Activated CD8-positive, alpha-beta memory T cell treated with anti-CD3 and anti-CD28 coated beads for 4 hours (primary cell): ENCODE results near the gene SYMPK.
"Not testable (repeated sequence)": the region's sequence is repeated elsewhere in the genome, so short reads cannot be mapped to it uniquely, and the experiment has no call there.

ENCODE experiments used
- DNase-seq, 2 donors: peaks; one replicate each; pipeline ENCODE4 v3.0.0-alpha.2; 2020; ENCODE audit warnings: low read depth in 2 of 2

Gene SYMPK

DNA sequence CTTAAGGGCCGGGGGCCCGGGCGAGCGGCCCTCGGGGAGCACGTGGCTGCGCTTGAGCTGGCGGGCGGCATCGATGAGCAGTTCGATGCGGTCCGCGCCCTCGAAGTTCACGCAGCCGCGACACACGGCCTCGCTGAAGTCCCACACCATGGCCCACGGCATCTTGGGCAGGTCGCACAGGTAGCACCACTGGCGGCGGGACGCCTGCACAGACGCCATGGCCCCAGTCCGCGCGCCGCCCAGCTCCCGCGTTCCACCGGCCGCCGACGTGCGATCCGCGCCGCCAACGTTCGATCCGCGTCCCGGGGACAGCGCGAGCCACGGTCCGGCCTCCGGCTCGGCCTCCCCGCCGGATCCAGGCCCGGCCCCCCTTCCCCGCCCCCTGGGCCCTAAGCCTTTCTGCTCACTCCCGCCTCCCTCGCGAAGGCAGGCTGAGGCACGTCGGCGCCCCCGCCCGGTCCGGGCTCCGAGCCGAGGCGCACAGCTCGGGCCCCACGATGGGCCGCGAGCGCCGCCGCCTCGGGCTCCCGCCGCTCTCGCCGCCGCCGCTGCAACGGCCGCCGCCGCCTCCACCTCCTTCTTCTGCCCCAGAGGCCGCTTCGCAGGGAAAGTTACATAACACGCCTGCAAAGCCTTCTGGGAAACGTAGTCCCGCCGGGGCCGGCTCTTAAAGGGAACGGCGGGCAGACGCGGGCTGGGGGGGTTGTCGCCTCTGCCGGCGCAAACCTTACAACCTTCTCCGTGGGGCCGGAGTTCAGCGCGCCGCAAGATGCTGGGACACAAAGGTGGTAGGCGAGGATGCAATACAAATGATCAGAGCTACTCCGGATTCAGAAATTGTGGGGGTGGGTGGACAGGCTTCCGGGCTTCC, 22.8 kb upstream of the SYMPK start, which contains the start of gene IRF2BP1:
Gene IRF2BP1, minus strand, starts transcription at position 586 of the 871 bp plus-strand sequence. Its CDS starts 367 bp downstream, at position 219.
- DNase-seq = peak; percentile 71 to 76

DNA sequence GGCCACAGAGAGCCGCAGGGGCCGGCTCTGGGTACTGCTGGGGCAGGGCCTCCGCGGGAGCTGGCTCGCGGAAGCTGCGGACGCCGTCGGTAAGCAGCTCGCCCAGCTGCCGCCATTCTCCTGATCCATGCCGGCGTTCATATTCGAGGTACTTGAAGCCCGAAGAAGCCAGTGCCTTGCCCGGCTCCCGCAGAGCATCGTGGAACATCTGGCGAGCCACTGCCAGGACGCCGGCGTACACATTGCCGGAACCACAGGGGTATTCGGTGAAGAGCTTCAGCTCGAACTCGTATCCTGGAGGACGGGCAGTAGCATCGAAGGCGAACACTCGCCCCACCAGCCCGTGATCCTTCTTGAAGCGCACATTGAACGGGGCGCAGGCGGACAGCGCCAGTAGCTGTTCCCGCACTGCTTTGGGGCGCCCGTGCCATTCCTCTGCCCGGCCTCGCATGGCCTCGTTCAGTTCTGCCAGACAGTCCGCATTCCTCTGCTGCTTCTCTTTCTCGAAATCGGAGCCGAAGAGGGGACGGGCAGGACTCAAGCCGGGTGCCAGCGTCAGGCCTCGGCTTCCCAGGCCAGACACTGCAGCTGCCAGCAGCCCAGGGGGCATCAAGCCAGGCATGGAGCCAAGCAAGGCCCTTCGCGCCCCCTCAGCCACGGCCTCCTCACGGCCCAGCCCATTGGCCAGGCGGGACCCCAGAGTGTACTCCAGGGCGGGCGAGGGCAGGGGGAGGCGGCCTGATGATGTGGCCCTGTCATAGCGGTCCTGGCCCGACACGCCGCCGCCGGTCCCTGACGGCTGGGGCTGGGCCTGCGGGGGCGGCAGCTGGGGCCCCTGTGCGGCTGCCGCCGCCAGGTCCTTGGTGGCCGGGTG, 22.0 kb upstream of the SYMPK start:
- no peak for DNase-seq

DNA sequence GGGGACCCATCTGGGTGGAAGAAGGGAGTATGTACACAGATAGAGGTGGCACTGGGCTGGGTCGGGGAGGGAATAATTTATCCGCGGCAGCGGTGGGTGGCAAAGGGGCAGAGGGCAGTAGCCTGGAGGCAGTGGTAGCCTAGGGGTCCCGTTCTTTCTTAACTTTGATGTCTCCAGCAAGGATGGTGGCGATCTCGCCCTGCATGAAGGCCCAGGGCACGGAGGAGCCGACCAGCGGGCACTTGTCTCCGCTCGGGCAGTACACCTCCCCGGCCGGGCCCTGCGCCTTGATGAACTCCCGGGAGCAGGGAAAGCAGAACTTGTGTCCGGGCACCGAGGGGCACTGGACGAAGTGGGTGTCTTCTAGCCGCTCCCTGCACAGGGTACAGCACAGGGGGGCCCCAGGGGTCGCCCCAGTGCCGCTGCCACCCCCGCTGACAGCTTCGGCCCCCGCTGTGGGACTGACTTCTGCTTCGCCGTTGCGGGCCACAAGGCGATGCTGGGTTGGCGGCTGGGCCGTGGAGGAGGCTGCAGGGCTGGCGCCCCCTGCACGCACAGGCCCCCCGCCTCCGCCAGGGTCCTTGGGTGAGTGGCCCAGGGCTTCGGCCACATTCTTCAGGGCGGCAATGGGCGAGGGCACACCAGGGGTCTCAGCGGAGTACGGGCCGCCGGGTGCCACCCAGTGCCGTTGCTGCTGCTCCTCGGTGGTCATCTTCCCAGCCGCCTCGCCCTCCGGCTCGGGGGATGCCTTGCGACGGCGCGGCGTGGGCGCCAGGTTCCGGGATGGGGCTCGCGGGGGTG, 21.1 kb upstream of the SYMPK start:
- no peak for DNase-seq

DNA sequence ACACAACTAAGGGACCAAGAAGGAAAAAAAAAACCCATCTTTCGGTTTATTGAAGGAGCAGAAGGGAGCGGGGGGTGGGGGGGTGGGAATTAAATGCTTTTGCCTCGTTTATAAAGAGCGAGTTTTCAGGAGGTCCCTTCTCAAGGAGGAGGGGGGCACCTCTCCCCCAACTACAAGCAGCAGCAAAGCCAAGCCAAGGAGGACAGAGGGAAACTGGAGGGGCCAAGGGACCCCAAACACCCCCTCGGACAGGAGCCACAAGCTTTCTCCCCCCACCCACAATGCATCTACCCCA, 20.6 kb upstream of the SYMPK start:
- no peak for DNase-seq

DNA sequence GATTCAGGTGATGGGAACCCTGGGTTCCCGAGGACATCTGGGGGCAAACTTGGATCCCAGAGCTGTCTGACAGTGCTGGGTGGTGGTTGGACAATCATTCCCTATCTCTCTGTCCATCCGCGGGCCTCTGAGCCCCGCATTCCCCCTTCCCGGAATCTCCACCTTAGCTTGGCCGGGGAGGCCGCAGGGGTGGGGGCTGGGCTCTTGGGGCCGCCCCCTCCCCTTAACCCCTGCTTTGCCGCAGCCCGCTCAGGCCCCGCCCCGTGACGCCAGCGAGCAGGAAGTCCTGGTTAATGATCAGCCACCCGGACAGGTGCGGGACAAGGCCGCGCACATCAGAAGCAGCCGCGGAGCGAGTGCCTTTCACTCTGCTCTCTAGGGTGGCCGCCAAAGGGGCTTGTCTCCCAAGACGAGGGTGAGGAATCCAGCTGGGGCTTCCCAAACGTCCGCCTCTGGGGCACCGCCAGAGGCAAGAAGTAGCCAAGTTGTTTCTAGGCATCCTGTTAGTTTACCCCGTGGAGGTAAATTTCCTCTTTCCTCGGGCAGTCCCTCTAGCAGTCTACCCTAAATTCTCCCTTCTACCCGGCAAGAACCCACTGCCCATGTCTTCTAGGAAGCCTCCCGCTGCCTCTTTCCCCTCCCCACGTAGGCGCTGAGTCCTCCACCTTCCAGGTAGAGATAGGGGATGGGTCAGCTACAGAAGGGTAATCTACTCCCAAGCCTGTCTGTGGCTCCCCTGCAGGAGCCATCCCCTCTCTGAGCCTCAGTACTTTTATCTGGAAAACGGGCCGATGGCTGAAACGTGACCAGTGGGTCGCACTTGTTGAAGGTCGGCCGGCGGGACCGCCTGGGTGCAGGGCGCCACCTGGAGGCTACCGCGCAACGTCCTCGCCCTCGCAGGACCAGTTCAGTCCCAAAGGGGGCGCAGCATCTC, 20.0 kb upstream of the SYMPK start:
- peak; percentile 62 to 66 for DNase-seq

DNA sequence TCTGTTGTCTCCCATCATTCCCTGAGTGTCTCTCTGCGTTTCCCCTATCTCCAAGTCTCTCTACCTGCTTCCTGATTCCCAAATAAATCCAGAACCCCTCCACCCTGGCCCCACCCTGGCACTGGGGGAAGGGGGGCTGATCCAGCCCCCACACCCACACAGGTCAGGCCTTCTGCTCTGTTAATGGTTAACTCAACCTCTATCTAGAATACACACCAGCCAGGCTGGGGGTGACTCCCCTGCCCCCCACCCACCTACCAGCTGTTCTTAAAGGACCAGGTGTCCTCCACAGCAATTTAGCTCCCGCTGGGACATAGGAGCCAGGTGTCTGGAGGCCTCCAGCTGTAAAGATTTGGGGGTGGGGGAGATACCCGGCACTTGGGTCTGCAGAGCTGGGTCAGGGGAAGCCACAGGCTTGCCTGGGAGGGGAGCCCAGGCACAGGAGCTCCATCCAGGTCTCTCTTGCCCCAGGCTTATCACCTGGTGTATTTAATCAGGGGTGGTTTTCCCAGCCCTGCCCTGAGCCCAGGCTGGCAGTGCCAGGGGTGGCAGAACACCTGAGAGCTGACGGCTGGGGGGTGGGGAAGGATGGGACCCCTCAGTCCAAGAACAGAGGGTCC, 19.1 kb upstream of the SYMPK start:
- DNase-seq = no peak

DNA sequence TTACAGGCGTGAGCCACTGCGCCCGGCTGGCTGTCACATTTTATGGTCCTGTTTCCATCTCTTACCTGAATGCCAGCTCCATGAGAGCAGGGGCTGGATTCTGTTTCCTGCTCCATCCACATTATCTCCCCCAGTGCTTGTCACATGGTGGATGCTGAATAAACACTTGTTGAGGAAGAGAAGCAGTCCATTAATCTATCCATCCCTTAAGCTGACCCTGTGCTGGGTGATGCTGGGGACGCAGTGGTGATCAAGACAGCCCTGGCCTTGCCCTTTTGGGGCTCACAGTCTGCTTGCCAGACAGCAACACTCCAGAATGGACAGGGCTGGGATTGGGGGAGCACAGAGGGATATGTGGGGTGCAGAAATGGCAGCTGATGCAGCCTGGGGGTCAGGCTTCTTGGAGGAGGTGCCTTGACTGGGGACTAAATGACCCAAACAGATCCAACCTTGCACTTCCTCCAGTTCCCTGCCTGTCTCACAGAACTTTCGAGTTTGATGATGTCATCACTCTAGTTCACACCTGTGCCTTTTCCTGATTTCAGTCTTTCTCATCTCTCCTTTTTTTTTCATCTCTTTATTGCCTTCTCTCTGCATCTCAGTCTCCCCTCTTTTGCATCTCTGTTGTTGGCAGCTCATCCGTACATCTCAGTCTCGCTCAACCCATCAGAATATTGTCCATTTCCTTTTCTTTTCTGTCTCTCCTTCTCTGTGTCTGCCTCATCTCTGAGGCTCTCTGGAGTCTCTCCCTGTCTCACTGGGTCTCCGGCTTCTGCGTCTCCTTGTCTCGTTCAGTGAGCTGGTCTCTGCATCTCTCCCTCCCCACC, 18.3 kb upstream of the SYMPK start:
- DNase-seq = no peak

DNA sequence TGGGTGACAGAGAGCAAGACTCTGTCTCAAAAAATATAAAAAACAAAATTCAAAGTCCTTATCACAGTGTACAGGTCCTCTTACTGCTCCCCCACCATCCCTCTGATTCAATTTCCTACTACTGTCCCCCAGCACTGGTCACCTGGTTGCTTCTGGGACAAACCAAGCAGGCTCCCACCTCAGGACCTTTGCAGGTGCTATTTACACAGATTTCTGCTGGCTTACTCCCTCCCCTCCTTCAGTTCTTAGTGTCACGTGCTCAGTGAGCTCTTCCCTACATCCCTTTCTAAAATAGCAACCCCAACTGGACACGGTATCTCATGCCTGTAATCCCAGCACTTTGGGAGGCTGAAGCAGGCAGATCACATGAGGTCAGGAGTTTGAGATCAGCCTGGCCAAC, 17.0 kb upstream of the SYMPK start:
- DNase-seq = no peak

DNA sequence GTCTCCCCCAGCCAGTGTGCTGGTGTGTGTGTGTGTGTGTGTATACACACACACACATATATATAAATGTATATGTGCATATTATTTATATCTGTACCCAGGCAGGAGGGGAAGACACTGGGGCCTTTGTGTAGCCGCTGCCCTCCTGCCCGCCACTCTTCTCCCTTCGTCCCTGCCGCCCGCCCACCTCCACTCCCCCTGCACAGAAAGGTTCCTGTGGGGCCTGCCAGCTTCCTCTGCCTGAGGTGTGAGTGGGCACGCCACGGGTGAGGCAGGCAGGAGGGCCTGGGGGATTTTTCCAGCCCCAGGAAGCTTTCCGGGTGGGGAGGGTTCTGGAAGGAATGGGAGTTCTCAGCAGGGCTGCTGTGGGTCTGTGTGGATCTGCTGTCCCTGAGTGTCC, 16.1 kb upstream of the SYMPK start:
- no peak for DNase-seq

DNA sequence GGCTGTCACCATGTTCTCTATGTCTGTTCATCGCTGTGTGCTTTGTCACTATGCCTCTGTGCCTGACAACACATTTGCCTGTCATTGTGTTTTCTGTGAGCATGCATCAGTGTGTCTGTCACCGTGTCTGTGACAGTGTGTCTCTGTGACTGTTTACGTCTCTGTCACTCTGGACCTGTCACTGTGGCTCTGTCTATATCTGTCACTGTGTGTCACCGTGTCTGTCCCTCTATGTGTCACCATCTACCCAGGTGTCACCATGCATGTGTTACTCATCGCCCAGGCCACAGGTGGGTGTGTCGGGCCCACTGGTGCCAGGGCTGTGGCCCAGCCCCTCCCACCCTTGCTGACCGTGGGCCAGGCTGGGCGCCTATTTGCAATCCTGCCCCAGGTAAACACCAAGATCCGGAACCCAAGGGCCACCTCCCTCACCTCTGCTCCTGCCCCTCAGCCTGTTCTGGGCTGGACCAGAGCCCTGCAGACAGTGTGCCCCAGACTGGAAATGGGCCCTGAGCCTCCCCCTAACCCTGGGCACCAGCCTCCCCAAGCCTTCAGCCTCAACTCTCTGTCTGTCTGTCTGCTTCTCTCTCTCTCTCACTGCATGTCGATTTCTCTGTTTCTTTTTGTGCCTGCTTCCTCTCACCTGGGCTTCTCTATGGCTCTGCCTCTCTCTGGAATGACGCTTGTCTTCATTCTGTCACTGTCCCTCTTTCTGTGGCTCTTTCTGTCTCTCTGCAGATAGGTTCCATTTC, 15.3 kb upstream of the SYMPK start:
- DNase-seq = no peak

DNA sequence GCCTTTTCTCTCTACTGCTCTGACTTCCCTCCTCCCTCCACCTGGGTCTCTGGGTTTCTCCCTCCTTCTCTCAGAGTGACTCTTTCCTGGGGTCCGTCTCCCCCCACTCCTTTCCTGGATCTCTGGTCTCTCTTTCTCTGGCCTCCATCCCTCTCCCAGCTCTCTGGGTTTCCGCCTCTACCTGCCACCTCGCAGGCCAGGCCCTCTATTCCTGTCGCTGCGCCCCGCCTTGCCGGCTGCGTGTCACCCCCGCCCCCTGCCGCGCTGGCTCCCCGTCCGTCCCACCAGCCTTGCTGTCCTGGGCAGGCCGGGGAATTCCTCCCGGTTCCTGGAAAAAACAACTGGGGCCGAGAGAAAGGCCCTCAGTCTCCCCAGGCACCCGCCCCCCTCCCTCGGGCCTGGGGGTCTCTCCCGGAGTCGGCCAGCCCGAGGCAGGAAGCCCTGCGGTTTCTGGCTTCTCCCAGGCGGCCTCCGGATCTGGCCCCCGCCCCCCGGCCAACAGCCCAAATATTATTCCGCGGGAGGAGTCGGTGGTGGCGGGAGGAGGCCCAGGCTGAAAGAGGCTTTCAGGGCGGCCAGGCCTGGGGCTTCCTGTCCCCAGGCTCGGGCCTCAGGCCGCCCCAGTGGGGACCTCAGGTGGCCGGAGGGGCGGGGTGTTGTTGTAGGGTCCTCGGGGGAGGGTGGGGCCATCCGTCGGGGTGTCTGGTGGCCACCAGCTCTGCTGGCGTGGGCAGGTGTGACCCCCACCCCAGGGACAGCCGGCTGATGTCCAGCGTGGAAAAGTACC, 13.7 kb upstream of the SYMPK start:
- DNase-seq = no peak

DNA sequence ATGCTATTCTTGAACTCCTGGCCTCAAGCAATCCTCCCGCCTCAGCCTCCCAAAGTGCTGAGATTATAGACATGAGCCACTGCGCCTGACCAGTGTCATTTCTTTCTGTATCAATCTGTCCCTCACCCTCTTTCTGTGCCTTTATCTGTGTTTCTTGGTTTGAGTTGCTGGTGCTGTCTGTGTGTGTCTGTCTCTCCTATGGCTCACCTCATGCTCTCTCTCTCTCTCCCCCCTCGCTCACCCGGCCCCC, 13.1 kb upstream of the SYMPK start:
- no peak for DNase-seq

DNA sequence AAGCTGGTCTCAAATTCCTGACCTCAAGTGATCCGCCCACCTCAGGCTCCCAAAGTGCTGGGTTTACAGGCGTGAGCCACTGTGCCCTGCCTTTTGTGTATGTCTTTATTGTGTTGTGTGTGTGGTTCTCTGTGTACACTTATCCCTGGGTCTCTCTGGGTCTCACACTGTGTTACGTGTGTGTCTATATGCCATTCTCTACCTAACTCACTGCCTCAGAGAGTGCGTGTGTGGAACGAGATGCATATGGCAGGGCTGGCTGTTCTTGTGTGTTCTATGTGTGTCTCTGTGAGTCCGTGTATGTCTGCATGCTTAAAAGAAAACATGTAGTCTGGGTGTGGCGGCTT, 11.6 kb upstream of the SYMPK start:
- DNase-seq = no peak

DNA sequence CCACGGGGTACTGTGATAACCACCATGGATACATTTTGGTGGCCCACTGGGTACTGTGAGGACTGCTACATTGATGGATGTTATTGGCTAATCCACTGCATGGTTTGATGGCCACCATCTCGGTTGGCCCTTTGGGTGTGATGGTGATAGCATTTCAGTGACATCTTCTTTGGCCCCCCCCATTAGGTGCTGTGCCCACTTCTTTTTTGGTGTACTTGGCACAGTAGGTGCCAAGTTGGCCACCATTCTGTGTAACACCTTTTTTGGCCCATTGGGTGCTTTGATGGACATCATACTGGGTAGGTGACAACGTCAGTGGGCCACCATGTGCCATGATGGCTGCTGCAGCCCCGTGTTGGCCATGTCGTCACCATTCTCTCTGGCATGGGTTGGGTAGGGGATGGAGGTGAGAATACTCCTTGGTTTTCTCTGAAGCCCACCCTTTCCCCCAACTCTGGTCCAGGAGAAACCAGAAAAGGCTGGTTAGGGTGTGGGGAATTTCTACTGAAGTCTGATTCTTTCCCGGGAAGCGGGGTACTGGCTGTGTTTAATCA, 10.3 kb upstream of the SYMPK start:
- DNase-seq = no peak

DNA sequence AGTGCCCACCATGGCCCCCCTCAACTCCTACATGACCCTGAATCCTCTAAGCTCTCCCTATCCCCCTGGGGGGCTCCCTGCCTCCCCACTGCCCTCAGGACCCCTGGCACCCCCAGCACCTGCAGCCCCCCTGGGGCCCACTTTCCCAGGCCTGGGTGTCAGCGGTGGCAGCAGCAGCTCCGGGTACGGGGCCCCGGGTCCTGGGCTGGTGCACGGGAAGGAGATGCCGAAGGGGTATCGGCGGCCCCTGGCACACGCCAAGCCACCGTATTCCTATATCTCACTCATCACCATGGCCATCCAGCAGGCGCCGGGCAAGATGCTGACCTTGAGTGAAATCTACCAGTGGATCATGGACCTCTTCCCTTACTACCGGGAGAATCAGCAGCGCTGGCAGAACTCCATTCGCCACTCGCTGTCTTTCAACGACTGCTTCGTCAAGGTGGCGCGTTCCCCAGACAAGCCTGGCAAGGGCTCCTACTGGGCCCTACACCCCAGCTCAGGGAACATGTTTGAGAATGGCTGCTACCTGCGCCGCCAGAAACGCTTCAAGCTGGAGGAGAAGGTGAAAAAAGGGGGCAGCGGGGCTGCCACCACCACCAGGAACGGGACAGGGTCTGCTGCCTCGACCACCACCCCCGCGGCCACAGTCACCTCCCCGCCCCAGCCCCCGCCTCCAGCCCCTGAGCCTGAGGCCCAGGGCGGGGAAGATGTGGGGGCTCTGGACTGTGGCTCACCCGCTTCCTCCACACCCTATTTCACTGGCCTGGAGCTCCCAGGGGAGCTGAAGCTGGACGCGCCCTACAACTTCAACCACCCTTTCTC, 9.4 kb upstream of the SYMPK start:
- DNase-seq = no peak

DNA sequence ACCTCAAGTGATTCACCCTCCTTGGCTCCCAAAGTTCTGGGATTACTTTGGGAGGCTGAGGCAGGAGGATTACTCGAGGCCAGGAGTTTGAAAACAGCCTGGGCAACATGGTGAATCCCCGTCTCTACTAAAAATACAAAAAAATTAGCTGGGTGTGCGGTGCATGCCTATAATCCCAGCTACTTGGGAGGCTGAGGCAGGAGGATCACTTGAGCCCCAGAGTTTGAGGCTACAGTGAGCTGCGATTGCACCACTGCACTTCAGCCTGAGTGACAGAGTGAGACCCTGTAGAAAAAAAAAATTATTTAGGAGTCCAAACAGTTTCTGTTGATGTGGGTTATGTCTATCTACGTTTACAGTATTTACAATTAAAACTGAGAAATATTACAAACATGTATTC, 7.9 kb upstream of the SYMPK start:
- no peak for DNase-seq

DNA sequence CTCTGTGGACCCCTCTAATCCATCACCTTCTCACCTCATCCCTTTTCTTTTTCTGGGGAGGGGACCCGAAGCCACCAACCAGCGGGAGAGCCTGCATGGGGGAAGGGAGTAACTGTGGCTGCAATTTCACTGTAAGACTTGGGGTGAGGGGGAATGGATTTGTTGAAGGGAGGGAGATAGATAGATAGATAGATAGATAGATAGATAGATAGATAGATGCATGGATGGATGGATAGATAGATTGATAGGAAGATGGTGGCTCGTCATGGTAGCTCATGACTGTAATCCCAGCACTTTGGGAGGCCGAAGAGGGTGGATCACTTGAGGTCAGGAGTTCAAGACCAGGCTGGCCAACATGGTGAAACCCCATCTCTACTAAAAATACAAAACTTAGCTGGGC, 4.3 kb upstream of the SYMPK start:
- DNase-seq = not testable (repeated sequence)
